ENCODE measurements around the gene BCAS3.

BCAS3 gene

DNA sequence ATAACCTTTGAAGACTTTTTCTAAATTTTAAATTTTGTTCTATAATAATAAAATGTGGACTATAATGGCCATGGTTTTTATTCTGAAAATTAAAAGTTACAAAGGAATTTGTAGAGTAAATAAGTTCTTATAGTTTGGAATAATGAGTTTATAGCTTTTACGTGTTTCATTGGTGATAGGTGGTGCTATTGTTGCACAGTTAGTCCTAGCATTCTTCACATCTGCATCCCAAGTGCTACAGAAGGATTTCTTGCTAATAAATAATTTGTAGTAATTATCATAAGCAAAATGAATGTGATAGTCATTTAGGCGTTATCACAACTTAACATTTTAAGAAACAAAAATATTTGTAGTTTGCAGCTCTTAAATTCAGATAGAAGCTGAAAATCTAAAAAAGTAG is 67.9 kb downstream of the BCAS3 start:
- H3K4me3 ChIP-seq (ENCODE audit: low read depth, low read length) = no peak overlapping the region
- in situ Hi-C loops (cut with HindIII; ENCODE audit: low sequenced_read_pairs) = no loop called here
- TF ChIP-seq, protein P1, sequence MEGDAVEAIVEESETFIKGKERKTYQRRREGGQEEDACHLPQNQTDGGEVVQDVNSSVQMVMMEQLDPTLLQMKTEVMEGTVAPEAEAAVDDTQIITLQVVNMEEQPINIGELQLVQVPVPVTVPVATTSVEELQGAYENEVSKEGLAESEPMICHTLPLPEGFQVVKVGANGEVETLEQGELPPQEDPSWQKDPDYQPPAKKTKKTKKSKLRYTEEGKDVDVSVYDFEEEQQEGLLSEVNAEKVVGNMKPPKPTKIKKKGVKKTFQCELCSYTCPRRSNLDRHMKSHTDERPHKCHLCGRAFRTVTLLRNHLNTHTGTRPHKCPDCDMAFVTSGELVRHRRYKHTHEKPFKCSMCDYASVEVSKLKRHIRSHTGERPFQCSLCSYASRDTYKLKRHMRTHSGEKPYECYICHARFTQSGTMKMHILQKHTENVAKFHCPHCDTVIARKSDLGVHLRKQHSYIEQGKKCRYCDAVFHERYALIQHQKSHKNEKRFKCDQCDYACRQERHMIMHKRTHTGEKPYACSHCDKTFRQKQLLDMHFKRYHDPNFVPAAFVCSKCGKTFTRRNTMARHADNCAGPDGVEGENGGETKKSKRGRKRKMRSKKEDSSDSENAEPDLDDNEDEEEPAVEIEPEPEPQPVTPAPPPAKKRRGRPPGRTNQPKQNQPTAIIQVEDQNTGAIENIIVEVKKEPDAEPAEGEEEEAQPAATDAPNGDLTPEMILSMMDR (IDR thresholded peaks at IDR 0.05; ENCODE audit: low read depth, low read length, missing control alignments) = no peak
- DNase-seq (ENCODE audit: low read depth) = no peak

DNA sequence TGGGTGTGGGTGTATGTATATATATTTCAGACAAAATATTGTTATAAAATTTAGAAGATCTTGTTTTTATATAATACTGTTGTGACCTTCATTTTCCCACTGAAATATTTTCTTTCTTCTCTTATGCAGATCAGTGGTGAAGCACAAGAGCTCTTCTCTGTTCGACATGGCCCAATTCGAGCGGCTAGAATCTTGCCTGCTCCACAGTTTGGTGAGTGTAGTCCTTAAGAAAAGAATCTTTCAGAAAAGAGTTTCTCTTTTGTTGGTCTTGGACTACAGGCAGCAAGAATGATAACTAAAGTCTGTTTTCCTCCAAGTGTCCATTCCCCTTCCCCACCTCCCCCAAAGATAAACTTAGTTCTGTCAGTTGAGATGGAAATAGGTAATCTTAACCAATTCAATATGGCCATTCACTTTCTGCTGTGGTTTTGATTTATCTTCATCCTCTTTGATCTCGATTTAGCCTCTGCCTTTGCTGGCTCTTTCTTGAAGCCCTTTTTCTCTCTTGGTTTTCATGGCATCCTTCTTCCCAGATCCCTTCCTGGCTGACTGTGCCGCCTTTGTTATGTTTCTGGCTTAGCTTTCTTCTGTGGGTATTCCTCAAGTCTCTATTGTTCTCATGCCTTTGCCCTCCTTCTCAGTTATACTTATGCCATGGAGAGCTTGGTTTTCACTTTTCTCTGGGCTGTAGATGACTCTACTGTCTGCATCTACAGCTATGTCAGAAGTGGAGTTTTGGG is 69.6 kb downstream of the BCAS3 start:
- H3K4me3 ChIP-seq (ENCODE audit: low read depth, low read length) = no peak overlapping the region
- TF ChIP-seq, protein P1 (IDR thresholded peaks at IDR 0.05; ENCODE audit: low read depth, low read length, missing control alignments) = no peak
- in situ Hi-C loops (cut with HindIII; ENCODE audit: low sequenced_read_pairs) = no loop called here
- DNase-seq (ENCODE audit: low read depth) = no peak

DNA sequence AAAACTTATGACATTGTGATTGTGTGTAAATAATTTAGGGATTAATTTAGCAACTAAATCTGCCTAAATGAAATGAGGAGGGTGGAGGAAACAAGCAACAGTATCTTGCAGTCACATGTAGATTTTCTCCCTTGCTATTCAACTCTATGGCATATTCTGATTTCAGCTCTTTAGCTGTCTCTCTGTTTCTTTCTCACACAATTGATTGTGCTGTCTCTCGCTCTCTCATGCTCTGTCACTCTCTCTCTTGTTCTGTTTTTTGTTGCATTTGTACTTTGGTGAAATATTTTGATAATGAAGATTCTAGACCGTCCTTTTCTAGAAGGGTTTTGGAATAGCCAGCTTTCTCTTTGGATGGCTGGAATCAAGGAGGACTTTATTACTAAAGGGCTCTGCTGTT is 70.6 kb downstream of the BCAS3 start:
- in situ Hi-C loops (cut with HindIII; ENCODE audit: low sequenced_read_pairs) = no loop called here
- TF ChIP-seq, protein P1 (IDR thresholded peaks at IDR 0.05; ENCODE audit: low read depth, low read length, missing control alignments) = no peak
- H3K4me3 ChIP-seq (ENCODE audit: low read depth, low read length) = no peak overlapping the region
- no peak for DNase-seq (ENCODE audit: low read depth)

DNA sequence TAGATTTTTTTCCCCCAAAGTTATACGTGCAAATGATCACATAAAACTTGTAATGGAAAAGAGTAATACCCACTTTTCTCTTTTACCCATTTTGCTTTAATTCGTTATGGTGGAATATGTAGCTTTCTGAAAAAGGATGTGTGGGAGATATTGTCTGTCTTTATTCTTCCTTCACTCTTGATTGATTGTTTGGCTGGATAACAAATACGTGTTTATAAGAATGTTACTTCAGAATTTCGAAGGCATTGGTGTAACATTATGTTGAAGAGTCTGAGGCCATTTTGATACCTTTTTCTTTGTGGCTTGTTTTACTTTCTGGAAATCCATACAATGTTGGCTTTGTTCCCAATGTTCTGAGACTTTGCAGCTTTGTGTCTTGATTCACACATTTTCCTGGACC is 71.4 kb downstream of the BCAS3 start:
- in situ Hi-C loops (cut with HindIII; ENCODE audit: low sequenced_read_pairs) = no loop called here
- no peak for DNase-seq (ENCODE audit: low read depth)

DNA sequence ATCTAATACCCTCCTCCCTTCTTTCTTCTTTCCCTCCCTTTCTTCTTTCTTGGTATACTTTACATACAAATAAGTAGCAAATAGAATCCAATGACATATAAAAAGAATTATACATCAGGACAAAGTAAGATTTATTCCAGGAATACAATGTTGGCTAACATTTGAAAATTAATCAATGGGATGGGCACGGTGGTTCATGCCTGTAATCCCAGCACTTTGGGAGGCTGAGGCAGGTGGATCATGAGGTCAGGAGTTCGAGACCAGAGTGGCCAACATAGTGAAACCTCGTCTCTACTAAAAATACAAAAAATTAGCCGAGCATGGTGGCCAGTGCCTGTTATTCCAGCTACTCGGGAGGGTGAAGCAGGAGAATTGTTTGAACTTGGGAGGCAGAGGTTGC is 72.1 kb downstream of the BCAS3 start:
- DNase-seq (ENCODE audit: low read depth) = no peak
- no peak overlapping the region for H3K4me3 ChIP-seq (ENCODE audit: low read depth, low read length)
- in situ Hi-C loops (cut with HindIII; ENCODE audit: low sequenced_read_pairs) = no loop called here
- TF ChIP-seq, protein P1 (IDR thresholded peaks at IDR 0.05; ENCODE audit: low read depth, low read length, missing control alignments) = no peak

More for the DNA sequence above, 71.4 kb downstream of the BCAS3 start:
- no peak overlapping the region for H3K4me3 ChIP-seq (ENCODE audit: low read depth, low read length)
- TF ChIP-seq, protein P1 (IDR thresholded peaks at IDR 0.05; ENCODE audit: low read depth, low read length, missing control alignments) = no peak

DNA sequence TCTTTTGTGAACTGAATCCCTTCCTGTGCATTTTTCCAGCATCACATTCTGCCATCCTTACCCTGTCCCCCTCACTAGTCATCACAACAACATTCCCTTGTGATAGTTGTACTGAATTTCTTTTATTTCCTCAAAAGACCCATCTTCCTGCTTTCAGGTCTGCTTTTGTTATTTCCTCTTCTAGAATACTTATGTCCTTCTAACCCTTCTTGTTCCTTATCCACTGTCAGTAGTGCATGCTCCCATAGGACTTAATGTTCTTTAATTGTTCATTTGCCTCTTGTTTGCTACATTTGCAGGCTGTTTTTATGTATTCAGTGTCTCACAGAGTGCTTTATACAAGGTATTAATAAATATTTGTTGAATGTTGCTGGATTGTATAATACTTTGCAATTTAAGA is 73.0 kb downstream of the BCAS3 start:
- DNase-seq (ENCODE audit: low read depth) = no peak
- in situ Hi-C loops (cut with HindIII; ENCODE audit: low sequenced_read_pairs) = no loop called here
- TF ChIP-seq, protein P1 (IDR thresholded peaks at IDR 0.05; ENCODE audit: low read depth, low read length, missing control alignments) = no peak
- H3K4me3 ChIP-seq (ENCODE audit: low read depth, low read length) = no peak overlapping the region

All from astrocyte of the cerebellum (primary cell).